DOHH2 (cell line): ENCODE measurements around the gene HOXD9.

ENCODE experiments used
- H3F3A ChIP-seq: fragments of 200-600 bp; sonication (generic), shearing (Covaris generic); 2 replicates; pipeline ENCODE4 v1.6.0; 2016; ENCODE audit warnings: antibody characterized with exemption, mild to moderate bottlenecking; ENCODE audit not compliant: control insufficient read depth, insufficient read depth
- H3K27ac ChIP-seq: fragments of 200-600 bp; sonication (generic); 2 replicates; pipeline ENCODE4 v1.5.1; 2014; ENCODE audit warnings: low read depth, mild to moderate bottlenecking, low read length, moderate library complexity
- H3K27me3 ChIP-seq: fragments of 200-600 bp; sonication (generic); 2 replicates; pipeline ENCODE4 v1.6.1; 2014; ENCODE audit warnings: mild to moderate bottlenecking, low read length, mixed read lengths; ENCODE audit not compliant: control insufficient read depth
- H3K36me3 ChIP-seq: fragments of 200-600 bp; sonication (generic); 2 replicates; pipeline ENCODE4 v1.6.1; 2014; ENCODE audit warnings: mild to moderate bottlenecking, low read length, moderate library complexity, mixed read lengths; ENCODE audit not compliant: control insufficient read depth
- H3K4me1 ChIP-seq: fragments of 200-600 bp; sonication (generic); 2 replicates; pipeline ENCODE4 v1.6.1; 2014; ENCODE audit warnings: mild to moderate bottlenecking, low read length, mixed read lengths; ENCODE audit not compliant: control insufficient read depth
- H3K4me2 ChIP-seq: fragments of 200-600 bp; sonication (generic); 2 replicates; pipeline ENCODE4 v1.6.0; 2014; ENCODE audit warnings: mild to moderate bottlenecking, low read length, moderate library complexity
- H3K4me3 ChIP-seq: fragments of 200-600 bp; sonication (generic); 2 replicates; pipeline ENCODE4 v1.5.1; 2014; ENCODE audit warnings: mild to moderate bottlenecking, low read length, mixed read lengths
- H3K79me2 ChIP-seq: fragments of 200-600 bp; sonication (generic); 2 replicates; pipeline ENCODE4 v1.6.1; 2014; ENCODE audit warnings: mild to moderate bottlenecking, low read length, mixed read lengths; ENCODE audit not compliant: control insufficient read depth
- H3K9me2 ChIP-seq: fragments of 200-600 bp; sonication (generic); replicated peaks from 2 replicates; pipeline ENCODE4 v1.6.1; 2014; ENCODE audit warnings: mild to moderate bottlenecking, low read length, mixed read lengths; ENCODE audit not compliant: control insufficient read depth
- H3K9me3 ChIP-seq: fragments of 200-600 bp; sonication (generic); 2 replicates; pipeline ENCODE4 v1.6.1; 2014; ENCODE audit warnings: antibody characterized with exemption, low read length, mixed read lengths; ENCODE audit not compliant: control insufficient read depth, insufficient read depth
- H4K20me1 ChIP-seq: fragments of 200-600 bp; sonication (generic); 2 replicates; pipeline ENCODE4 v1.6.0; 2014; ENCODE audit warnings: low read depth, mild to moderate bottlenecking, antibody characterized with exemption, low read length, moderate library complexity; ENCODE audit not compliant: control insufficient read depth, insufficient read depth
- EZH2phosphoT487 ChIP-seq: fragments of 200-600 bp; sonication (generic); IDR thresholded peaks from 2 replicates; pipeline ENCODE4 v1.6.1; 2017; ENCODE audit warnings: borderline replicate concordance, mild to moderate bottlenecking, antibody characterized with exemption, low read length, moderate library complexity, mixed read lengths
- TF ChIP-seq, protein P1 (sequence below): fragments of 200-600 bp; sonication (generic); IDR thresholded peaks from one replicate; pipeline ENCODE4 v1.5.1; 2014; ENCODE audit warnings: antibody characterized with exemption, mild to moderate bottlenecking, low read depth, low read length; ENCODE audit not compliant: poor library complexity, severe bottlenecking

Gene HOXD9

DNA sequence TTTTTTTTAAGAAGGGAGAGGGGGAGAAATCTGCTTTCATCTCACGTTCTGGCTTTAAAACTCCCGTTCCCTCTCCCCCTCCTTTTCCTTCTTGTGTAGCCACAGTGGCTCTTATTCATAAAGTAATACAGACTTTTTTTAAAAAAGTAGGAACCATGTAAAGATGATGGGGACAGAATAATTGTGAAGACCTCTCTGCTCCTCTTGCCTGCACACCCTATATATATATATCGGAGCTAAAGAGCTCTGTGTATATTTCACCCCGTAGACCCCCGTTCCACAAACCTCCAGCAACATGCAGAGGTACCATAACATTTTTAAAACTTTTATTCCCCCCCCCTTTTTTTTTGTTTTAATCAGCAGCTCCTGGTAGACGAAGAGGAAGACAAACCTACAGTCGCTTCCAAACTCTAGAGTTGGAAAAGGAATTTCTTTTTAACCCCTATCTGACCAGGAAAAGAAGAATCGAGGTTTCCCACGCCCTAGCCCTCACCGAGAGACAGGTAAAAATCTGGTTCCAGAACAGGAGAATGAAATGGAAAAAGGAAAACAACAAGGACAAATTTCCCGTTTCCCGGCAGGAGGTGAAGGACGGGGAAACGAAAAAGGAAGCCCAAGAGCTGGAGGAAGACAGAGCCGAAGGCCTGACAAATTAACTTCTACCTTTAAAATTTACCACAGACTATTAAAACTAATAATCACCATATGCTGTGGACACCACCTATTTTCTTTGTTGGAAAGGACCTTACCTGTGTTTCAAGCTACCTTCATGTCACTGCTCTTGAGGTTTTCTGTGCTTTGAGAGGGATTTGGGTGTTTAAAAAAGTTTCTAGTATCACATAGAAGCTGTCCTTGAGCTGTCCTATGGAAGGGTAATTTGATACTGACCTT lies 8.7 kb downstream of the HOXD9 start:
- Histone ChIP-seq H3K27me3 (peaks cover 15% of the 10 kb centered on the region), H3K9me3 (no peaks in the 10 kb centered on the region), H3K4me2 (no peak overlapping the region), H3K9me2 (no peaks in the 10 kb centered on the region), H3K79me2 (no peaks in the 10 kb centered on the region), H4K20me1 (no peaks in the 10 kb centered on the region), H3K36me3 (no peaks in the 10 kb centered on the region), H3K4me1 (no peaks in the 10 kb centered on the region), H3K27ac (no peak overlapping the region), H3F3A (no peaks in the 10 kb centered on the region), H3K4me3 (no peak overlapping the region)
- TF ChIP-seq, protein P1, sequence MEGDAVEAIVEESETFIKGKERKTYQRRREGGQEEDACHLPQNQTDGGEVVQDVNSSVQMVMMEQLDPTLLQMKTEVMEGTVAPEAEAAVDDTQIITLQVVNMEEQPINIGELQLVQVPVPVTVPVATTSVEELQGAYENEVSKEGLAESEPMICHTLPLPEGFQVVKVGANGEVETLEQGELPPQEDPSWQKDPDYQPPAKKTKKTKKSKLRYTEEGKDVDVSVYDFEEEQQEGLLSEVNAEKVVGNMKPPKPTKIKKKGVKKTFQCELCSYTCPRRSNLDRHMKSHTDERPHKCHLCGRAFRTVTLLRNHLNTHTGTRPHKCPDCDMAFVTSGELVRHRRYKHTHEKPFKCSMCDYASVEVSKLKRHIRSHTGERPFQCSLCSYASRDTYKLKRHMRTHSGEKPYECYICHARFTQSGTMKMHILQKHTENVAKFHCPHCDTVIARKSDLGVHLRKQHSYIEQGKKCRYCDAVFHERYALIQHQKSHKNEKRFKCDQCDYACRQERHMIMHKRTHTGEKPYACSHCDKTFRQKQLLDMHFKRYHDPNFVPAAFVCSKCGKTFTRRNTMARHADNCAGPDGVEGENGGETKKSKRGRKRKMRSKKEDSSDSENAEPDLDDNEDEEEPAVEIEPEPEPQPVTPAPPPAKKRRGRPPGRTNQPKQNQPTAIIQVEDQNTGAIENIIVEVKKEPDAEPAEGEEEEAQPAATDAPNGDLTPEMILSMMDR: no peak
- no peak for TF ChIP-seq EZH2phosphoT487

GRCh38 chr2:176131848-176132158 lies 9.3 kb downstream of the HOXD9 start:
- H3F3A ChIP-seq: no peaks in the 10 kb centered on the region
- H3K4me1 ChIP-seq: no peaks in the 10 kb centered on the region
- H3K9me2 ChIP-seq: no peaks in the 10 kb centered on the region
- no peaks in the 10 kb centered on the region for H3K79me2 ChIP-seq
- TF ChIP-seq, protein P1: no peak
- no peak for TF ChIP-seq EZH2phosphoT487
- no peak overlapping the region for H3K27ac ChIP-seq
- no peak overlapping the region for H3K4me2 ChIP-seq
- H4K20me1 ChIP-seq: no peaks in the 10 kb centered on the region
- H3K27me3 ChIP-seq: peaks cover 11% of the 10 kb centered on the region
- H3K9me3 ChIP-seq: no peaks in the 10 kb centered on the region
- H3K4me3 ChIP-seq: no peak overlapping the region
- H3K36me3 ChIP-seq: no peaks in the 10 kb centered on the region

DNA sequence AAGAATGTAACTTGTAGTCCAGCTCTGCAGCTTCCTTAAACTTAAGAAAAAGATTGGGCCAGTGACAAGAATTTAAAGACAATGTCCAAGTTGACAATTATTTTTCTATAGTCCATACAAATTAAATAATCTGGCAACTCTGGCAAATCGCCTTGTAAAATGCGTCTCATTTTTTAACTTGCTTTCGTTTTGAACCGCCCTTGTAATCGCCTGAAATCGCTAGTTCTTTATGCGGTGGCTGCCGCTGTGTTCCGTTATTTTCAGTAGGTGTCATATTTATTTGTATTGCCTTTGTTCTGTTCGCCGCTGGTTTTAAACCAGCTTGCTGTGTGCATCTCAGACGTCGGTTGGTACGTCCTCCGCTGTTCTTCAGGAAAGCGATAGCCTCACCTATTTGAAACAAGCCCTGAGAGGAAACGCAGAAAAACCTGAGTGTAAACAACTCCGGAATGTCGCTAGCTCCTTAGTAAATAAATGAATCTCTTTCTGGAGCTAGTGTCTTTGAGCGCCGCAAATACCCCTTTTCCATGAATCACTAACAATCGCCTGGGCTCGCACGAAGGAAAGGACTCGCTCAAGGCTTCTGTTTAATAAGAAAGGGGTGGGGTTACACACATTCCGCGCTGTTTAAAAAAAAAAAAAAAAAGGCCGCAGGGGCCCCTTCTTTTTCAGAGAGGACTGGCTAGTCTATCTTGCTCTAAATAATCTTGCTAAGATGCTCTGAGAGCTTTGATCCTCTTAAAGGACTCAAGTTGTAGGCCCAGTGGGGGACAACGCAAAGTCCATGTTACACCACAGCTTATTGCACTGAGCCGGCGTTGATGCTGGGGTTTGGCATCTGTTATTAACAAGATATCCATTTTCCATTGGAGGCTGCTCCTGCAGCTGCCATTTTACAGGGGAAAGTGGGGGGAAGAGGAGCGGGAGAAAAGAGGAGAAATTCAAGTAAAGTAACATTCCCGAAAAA lies 10.0 kb downstream of the HOXD9 start:
- H3K36me3 ChIP-seq: no peaks in the 10 kb centered on the region
- H4K20me1 ChIP-seq: no peaks in the 10 kb centered on the region
- H3K4me2 ChIP-seq: no peak overlapping the region
- no peak overlapping the region for H3K4me3 ChIP-seq
- no peak overlapping the region for H3K27ac ChIP-seq
- H3K27me3 ChIP-seq: peaks cover 10% of the 10 kb centered on the region
- no peaks in the 10 kb centered on the region for H3F3A ChIP-seq
- H3K4me1 ChIP-seq: no peaks in the 10 kb centered on the region
- H3K9me2 ChIP-seq: no peaks in the 10 kb centered on the region
- H3K79me2 ChIP-seq: no peaks in the 10 kb centered on the region
- no peak for TF ChIP-seq EZH2phosphoT487
- TF ChIP-seq, protein P1: no peak
- H3K9me3 ChIP-seq: no peaks in the 10 kb centered on the region
